Measurements from ENCODE around the gene VIT.

VIT gene

DNA sequence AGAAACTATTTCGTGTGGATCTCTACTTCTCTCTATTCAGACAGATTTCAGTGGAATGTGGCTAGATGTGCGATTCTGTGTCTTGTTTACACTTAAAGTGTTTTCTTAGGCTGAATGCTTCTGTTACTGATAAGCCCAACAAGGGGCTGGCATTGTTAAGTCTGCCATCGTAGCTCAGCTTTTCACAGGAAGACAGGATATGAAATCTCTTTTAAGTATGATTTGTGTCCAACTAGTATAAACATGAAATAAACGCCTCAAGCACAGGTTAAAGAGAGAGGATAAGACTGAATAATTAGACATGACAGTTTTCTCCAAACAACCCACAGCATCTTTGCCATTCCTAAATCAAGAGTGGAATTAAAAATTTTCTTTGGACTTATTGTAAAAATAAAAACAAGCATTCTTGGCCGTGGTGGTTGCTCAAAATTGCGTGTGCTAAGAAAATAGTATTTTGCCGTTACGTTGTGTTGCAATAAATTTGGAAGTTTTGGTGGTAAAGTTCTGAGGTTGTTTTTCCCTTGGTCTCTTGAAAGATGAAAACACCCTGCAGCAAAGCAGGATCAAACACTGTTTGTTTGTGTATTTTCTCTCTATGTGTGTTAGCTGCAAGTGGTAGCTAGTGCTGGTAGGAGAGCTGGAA lies 1.0 kb downstream of the VIT start:
- in situ Hi-C loops (cut with MboI; ENCODE audit: low pct_unique_long_range_greater_than_20kb, low sequenced_read_pairs, unreplicated experiment), result no loop called here
- TF ChIP-seq, protein P1, sequence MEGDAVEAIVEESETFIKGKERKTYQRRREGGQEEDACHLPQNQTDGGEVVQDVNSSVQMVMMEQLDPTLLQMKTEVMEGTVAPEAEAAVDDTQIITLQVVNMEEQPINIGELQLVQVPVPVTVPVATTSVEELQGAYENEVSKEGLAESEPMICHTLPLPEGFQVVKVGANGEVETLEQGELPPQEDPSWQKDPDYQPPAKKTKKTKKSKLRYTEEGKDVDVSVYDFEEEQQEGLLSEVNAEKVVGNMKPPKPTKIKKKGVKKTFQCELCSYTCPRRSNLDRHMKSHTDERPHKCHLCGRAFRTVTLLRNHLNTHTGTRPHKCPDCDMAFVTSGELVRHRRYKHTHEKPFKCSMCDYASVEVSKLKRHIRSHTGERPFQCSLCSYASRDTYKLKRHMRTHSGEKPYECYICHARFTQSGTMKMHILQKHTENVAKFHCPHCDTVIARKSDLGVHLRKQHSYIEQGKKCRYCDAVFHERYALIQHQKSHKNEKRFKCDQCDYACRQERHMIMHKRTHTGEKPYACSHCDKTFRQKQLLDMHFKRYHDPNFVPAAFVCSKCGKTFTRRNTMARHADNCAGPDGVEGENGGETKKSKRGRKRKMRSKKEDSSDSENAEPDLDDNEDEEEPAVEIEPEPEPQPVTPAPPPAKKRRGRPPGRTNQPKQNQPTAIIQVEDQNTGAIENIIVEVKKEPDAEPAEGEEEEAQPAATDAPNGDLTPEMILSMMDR (IDR thresholded peaks at IDR 0.05; ENCODE audit: extremely low read depth, insufficient read depth, missing control alignments), result no peak
- no peak for DNase-seq (ENCODE audit: low spot score)

DNA sequence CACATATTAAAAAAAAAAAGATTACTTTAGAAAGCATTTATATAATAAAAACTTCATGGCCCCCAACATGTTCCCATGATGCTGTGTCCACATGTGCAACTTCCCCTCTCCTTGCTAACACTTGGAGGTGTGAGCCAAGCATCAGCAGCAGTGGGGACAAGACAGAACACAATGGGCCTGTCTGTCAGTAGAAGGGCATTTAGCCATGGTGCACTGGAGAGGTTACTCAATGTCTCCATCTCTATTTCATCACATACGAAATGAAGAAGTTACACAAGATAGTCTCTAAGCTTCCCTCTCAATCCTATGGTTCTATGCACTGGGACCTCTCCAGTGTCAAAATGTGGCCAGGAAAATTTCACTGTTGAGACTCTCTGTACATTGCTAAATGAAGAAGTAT lies 2.5 kb downstream of the VIT start:
- TF ChIP-seq, protein P1 (IDR thresholded peaks at IDR 0.05; ENCODE audit: extremely low read depth, insufficient read depth, missing control alignments), result no peak
- no peak for DNase-seq (ENCODE audit: low spot score)
- in situ Hi-C loops (cut with MboI; ENCODE audit: low pct_unique_long_range_greater_than_20kb, low sequenced_read_pairs, unreplicated experiment), result no loop called here

DNA sequence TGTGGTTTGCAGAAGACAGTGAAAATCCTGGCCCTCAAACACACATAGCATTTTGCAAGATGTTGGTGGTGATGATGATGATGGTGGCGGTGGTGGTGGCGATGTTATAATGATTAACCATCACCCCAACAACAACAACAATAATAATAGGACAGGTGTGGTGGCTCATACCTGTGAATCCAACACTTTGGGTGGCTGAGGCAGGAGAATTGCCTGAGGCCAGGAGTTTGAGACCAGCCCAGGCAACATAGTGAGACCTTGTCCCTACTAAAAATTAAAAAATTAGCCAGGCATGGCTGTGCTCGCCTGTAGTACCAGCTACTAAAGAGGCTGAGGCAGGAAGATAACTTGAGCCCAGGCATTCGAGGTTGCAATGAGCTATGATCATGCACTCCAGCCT lies 3.8 kb downstream of the VIT start:
- in situ Hi-C loops (cut with MboI; ENCODE audit: low pct_unique_long_range_greater_than_20kb, low sequenced_read_pairs, unreplicated experiment), result no loop called here
- no peak for DNase-seq (ENCODE audit: low spot score)
- TF ChIP-seq, protein P1 (IDR thresholded peaks at IDR 0.05; ENCODE audit: extremely low read depth, insufficient read depth, missing control alignments), result no peak

DNA sequence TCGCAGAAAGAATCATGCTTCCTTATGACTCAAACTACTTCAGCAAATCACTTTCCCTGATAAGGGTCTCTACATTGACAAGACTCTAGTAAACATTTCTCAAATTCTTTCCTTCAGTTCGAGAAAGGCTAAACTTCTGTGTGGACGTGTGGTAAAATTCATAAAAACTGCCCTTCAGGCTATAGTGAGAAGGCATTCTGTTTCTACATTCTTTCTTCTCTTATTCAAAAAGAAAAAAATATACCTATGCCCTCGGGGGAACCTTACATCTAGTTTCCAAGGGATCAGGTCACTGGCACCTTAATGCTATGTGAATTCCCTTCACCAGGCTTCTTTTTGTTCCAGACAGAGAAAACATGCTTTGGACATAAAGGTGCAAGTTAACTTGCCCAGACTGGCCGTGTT lies 4.9 kb downstream of the VIT start:
- in situ Hi-C loops (cut with MboI; ENCODE audit: low pct_unique_long_range_greater_than_20kb, low sequenced_read_pairs, unreplicated experiment), result no loop called here
- TF ChIP-seq, protein P1 (IDR thresholded peaks at IDR 0.05; ENCODE audit: extremely low read depth, insufficient read depth, missing control alignments), result no peak

DNA sequence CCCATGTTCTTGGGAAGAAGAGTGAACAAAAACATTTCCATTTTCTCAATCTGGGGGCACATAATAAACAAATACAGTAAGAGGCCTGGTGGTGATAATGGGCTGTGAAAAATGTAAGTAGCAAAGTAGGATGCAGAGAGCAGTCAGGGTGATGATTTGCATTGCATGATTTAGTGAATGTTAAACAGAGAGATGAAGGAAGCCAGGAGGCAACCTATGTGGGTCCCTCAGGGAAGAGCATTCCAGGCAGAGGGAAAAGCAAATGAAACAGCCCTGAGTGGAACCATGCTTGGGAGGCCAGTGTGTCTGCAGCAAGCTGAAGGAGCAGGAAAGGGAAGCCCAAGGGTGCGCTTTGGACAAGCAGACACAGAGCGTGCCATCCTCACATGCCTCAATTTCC lies 5.4 kb downstream of the VIT start:
- no peak for DNase-seq (ENCODE audit: low spot score)
- in situ Hi-C loops (cut with MboI; ENCODE audit: low pct_unique_long_range_greater_than_20kb, low sequenced_read_pairs, unreplicated experiment), result no loop called here
- TF ChIP-seq, protein P1 (IDR thresholded peaks at IDR 0.05; ENCODE audit: extremely low read depth, insufficient read depth, missing control alignments), result no peak

More for the DNA sequence above, 4.9 kb downstream of the VIT start:
- DNase-seq (ENCODE audit: low spot score), result no peak

DNA sequence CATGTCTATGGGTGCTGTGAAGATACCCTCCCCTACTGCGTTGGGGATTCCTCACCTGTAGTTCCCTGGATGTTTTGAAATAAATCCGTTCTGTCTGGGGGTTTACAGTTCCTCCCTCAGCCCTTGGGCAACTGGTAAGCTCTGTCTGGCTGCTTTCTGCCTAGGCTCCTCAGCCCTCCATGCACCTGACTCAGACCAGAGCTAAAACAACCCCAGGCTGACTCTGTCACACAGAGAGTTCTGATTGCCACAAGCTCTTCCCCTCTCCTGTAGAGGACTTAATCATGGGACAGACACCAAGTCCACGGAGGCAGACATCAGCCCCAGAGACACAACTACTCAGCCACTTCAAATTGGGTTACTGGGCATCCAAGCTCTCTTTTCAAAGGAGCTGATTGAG lies 6.3 kb downstream of the VIT start:
- no peak for DNase-seq (ENCODE audit: low spot score)
- in situ Hi-C loops (cut with MboI; ENCODE audit: low pct_unique_long_range_greater_than_20kb, low sequenced_read_pairs, unreplicated experiment), result no loop called here
- TF ChIP-seq, protein P1 (IDR thresholded peaks at IDR 0.05; ENCODE audit: extremely low read depth, insufficient read depth, missing control alignments), result no peak

All from GM13977 (cell line).